ENCODE measurements around the gene MAP1B.
"Not testable (repeated sequence)": the region's sequence is repeated elsewhere in the genome, so short reads cannot be mapped to it uniquely, and the experiment has no call there.

Gene MAP1B

GRCh38 chr5:72166070-72166979, 59.0 kb downstream of the MAP1B start:
- DNase-seq, result no peak

- no peak for DNase-seq
These were observed 60.0 kb downstream of the MAP1B start for GRCh38 chr5:72167257-72167656.

DNA sequence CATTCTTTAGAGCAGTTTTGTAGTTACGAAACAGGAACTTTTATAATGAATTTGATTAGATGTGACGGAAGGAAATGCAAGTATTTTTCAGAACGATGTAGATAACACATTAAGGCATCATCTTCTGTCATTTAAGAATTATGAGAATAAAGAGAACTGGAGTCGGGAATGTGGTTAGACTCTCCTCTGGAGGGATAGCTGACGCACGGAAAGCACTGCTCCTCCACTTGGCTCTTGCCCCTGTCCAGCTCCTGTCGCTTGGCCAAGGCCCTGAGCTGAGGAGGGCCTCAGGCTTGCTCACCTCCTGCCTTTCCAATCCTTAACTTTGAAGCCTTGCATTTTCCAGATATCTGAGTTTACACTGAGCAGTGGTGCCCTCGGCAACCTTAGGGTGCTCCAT, 60.5 kb downstream of the MAP1B start:
- DNase-seq, result no peak

- DNase-seq, result no peak
These were observed 62.8 kb downstream of the MAP1B start for GRCh38 chr5:72170101-72170500.

GRCh38 chr5:72171181-72171580, 63.9 kb downstream of the MAP1B start:
- not testable (repeated sequence) for DNase-seq

GRCh38 chr5:72171667-72172066, 64.4 kb downstream of the MAP1B start:
- no peak for DNase-seq

DNA sequence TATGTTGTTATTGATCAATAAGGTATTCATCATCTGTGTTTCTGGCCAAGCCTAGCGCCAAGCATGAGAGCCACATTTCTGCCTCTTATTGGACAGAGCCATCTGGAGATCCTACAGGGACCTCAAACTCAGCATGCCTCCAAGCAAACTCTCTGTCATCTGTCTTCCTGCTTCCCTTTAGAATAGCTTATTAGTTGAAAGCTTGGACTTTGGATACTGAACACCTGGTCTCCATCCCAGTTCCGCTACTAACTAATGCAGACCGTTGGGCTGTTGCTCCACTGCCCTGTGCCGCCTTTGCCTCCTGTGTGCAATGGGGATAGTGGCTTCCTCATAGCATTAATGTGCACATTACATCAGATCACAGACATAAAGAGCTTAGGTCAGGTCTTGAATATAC, 65.5 kb downstream of the MAP1B start:
- no peak for DNase-seq

DNA sequence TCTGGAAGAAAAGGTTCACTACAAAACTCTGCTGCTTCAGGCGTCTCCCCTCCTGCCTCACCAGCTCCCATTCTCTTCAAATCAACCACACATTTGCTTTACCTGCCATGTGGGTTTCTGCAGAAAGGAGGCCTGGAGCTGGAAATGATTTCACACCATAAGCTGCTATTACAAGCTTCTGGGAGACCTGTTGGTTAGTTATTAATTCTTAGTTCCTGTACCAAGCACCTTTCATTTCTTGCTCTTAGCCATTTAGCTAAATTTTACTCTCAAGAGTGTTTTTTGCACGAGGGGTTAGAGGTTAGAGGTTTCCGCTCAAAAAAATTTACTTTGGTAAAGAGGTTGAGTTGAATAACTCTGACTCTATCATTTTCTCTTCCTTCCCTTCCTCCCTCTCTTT, 70.3 kb downstream of the MAP1B start:
- no peak for DNase-seq

- DNase-seq, result no peak
These were observed 71.9 kb downstream of the MAP1B start for GRCh38 chr5:72179028-72179815.

DNA sequence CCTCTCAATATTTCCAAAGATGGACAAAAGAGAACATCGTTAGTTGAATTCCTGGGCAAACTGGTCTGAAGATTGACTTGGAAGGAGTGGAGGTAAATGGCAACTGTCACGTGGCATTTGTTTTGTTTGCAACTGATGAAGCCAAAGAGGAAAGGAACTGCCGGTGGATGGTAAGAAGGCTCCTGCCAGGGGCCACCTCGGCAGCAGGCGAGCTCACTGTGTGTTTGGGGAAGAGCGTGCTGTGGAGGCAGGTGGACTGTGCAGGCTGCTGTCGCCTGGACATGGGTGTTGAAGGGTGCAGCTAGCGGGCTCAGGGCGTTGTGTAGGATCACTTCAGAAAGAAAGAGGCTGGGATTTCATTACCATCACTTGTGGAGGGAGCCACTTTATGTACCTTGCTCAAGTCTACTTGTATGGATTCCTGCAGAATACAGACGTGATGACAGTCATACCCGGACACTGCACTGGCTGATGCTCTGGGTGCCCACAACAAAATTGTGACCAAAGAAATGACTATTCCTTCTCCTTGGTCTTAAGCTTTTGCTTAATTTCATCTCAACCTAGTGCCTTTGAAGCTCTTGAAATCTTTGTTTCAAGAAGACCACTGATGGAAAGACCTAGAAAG, 72.7 kb downstream of the MAP1B start:
- no peak for DNase-seq

DNA sequence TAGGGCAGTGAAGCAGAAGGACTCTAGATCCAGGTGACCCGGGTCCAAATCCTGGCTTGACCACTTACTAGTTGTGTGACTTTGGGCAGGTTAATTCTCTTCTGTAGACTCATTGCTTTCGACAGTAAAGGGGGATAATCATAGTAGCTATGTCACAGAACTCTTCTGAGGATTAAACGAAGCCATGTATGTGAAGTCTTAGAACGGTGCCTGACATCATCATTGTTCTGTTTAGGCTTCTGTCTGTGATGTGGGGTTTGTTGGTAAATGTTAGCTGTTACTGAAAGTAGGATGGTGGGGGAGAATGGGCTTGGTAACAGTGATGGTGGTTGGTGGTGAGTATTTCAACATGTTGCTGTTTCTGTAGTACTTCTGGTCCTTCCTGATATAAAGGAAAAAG, 73.7 kb downstream of the MAP1B start:
- DNase-seq, result no peak

GRCh38 chr5:72182686-72183085, 75.4 kb downstream of the MAP1B start:
- DNase-seq, result no peak

DNA sequence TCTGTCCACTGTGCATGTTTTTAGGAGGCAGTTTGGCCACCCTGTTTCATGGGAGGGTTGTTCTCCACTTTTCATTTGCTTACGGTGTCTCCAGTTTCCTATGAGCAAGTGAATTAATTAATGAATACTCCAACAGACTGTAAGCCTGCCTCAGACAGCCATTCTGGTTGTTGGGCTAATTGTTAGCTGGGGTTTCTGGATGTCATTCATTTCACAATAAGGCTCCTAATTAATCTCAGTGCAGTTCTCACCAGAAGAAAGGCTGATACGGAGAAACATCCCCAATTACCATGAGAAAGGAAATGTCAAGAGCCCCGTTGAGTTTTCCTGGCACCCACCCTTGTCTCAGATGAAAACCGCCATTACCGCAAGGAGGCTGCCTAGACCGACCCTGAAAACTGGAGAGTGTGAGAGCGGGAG, 75.8 kb downstream of the MAP1B start:
- DNase-seq, result no peak

DNA sequence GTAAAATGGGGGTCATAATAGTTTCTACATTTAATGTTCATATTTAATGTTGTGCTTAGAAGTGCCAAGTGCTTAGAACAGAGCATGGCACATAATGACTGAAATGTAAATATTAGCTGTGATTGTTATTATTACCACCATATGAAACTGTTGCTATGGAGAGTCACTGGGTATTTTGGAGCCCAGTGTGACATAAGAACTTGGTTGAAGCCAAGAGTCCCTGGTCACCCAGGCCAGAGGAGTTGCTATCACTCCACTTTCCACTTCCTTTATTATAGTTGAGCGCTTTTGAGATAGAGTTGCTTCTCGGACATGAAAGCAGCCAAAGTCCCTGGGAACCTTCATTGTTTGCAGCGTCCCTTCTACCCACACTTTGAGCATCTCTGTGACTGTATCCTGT, 77.1 kb downstream of the MAP1B start:
- DNase-seq, result no peak

GRCh38 chr5:72185496-72186329, 78.4 kb downstream of the MAP1B start:
- DNase-seq, result no peak

GRCh38 chr5:72187388-72188075, 80.3 kb downstream of the MAP1B start:
- no peak for DNase-seq

DNA sequence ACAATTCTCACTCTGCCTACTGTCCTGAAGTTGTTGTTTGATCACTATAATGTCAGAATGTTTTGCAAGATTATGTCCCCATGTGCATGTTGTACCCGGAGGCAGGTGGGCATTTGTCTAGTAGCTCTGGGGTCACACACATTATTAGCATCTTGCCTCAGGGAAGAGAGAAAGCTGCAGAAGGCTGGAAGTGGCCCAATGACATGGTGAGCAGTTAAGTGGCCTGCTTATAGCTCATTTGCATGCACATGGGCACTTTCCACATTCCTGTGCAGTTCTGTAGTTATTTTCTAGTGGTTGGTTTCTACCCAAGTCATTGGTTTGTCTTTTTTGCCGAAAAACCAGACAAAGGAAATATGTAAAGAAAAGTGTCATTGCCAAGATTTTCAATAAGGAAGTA, 80.9 kb downstream of the MAP1B start:
- no peak for DNase-seq

GRCh38 chr5:72189146-72189545, 81.9 kb downstream of the MAP1B start:
- DNase-seq, result no peak

DNA sequence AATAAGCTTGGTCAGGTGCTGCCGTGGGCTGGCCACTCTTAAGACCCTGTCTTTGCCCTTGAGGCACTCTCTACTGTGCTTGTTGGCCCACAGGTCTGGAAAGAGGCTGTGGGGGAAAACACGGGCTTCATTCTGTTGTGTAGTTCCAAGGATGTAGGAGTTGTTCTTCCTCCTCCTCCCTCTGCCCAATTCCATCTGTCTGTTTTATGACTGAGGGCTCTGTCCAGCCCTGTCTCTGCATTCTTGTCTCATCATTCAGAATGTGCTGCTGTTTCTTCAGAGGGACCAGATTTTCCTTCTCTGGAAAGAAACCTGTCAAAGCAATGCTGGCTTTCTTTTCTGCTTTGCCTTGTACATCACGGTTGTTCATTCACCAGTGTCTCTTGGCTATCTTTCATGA, 84.1 kb downstream of the MAP1B start:
- no peak for DNase-seq

DNA sequence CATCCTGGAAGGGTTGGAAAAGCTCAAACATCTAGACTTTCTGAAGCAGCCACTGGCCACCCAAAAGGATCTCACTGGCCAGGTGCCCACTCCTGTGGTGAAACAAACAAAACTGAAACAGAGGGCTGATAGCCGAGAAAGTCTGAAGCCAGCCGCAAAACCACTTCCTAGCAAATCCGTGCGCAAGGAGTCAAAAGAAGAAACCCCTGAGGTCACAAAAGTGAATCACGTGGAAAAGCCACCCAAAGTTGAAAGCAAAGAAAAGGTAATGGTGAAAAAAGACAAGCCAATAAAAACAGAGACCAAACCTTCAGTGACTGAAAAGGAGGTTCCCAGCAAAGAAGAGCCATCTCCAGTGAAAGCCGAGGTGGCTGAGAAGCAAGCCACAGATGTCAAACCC, 87.6 kb downstream of the MAP1B start:
- DNase-seq, result peak; percentile 16

GRCh38 chr5:72195581-72195980, 88.3 kb downstream of the MAP1B start:
- no peak for DNase-seq

DNA sequence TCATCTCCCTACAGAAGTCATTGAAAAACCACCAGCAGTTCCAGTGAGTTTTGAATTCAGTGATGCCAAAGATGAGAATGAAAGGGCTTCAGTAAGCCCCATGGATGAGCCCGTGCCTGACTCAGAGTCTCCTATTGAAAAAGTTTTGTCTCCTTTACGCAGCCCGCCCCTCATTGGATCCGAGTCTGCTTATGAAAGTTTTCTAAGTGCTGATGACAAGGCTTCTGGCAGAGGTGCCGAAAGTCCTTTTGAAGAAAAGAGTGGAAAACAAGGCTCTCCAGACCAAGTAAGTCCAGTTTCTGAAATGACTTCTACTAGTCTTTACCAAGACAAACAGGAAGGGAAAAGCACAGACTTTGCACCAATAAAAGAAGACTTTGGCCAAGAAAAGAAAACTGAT, 90.1 kb downstream of the MAP1B start:
- no peak for DNase-seq
